Measurements from ENCODE around the gene COL18A1.
A peak's percentile ranks its signal among the peaks of the same experiment; 100 is the strongest.
"Not testable (repeated sequence)": the region's sequence is repeated elsewhere in the genome, so short reads cannot be mapped to it uniquely, and the experiment has no call there.

The COL18A1 gene

GRCh38 chr21:45404730-45405270, at the start of gene COL18A1:
Gene COL18A1, plus strand, starts transcription at chr21:45405165. Its CDS starts 66 bp downstream, at chr21:45405231.
- peak; percentile 14 for DNase-seq

- DNase-seq: no peak
Measured at GRCh38 chr21:45355573-45355972, 49.4 kb upstream of the COL18A1 start.

GRCh38 chr21:45356251-45356650, 48.7 kb upstream of the COL18A1 start:
- no peak for DNase-seq

GRCh38 chr21:45356653-45357435, 48.1 kb upstream of the COL18A1 start:
- DNase-seq: no peak

- DNase-seq: no peak
Measured at GRCh38 chr21:45357436-45358260, 47.3 kb upstream of the COL18A1 start.

- DNase-seq: no peak
Measured at GRCh38 chr21:45358261-45358670, 46.7 kb upstream of the COL18A1 start.

- DNase-seq: no peak
Measured at GRCh38 chr21:45358711-45359310, 46.2 kb upstream of the COL18A1 start.

GRCh38 chr21:45359451-45360217, 45.3 kb upstream of the COL18A1 start:
- no peak for DNase-seq

- no peak for DNase-seq
Measured at GRCh38 chr21:45361033-45361997, 43.6 kb upstream of the COL18A1 start.

GRCh38 chr21:45362077-45362747, 42.8 kb upstream of the COL18A1 start:
- no peak for DNase-seq

- no peak for DNase-seq
Measured at GRCh38 chr21:45362748-45363145, 42.2 kb upstream of the COL18A1 start.

GRCh38 chr21:45363272-45363671, 41.7 kb upstream of the COL18A1 start:
- not testable (repeated sequence) for DNase-seq

- peak; percentile 10 for DNase-seq
Measured at GRCh38 chr21:45363921-45364467, 41.0 kb upstream of the COL18A1 start.

GRCh38 chr21:45364468-45365185, 40.3 kb upstream of the COL18A1 start:
- no peak for DNase-seq

- no peak for DNase-seq
Measured at GRCh38 chr21:45365186-45365607, 39.8 kb upstream of the COL18A1 start.

GRCh38 chr21:45365608-45366241, 39.2 kb upstream of the COL18A1 start:
- no peak for DNase-seq

- DNase-seq: no peak
Measured at GRCh38 chr21:45366476-45366875, 38.5 kb upstream of the COL18A1 start.

- no peak for DNase-seq
Measured at GRCh38 chr21:45366931-45367401, 38.0 kb upstream of the COL18A1 start.
